ENCODE data around the gene CPT2.
"Not testable (repeated sequence)": the region's sequence is repeated elsewhere in the genome, so short reads cannot be mapped to it uniquely, and the experiment has no call there.

The CPT2 gene

GRCh38 chr1:53182716-53183094 is 13.9 kb upstream of the CPT2 start:
- no peak for DNase-seq (ENCODE audit: low read depth)

- no peak for DNase-seq (ENCODE audit: low read depth)
Measured at GRCh38 chr1:53183095-53183990, 13.3 kb upstream of the CPT2 start.

- not testable (repeated sequence) for DNase-seq (ENCODE audit: low read depth)
Measured at GRCh38 chr1:53185955-53186297, 10.7 kb upstream of the CPT2 start.

- DNase-seq (ENCODE audit: low read depth), result no peak
Measured at GRCh38 chr1:53186533-53186932, 10.1 kb upstream of the CPT2 start.

GRCh38 chr1:53187401-53187800 is 9.2 kb upstream of the CPT2 start:
- no peak for DNase-seq (ENCODE audit: low read depth)

GRCh38 chr1:53188099-53188498 is 8.5 kb upstream of the CPT2 start:
- no peak for DNase-seq (ENCODE audit: low read depth)

- no peak for DNase-seq (ENCODE audit: low read depth)
Measured at GRCh38 chr1:53189061-53189460, 7.6 kb upstream of the CPT2 start.

- DNase-seq (ENCODE audit: low read depth), result no peak
Measured at GRCh38 chr1:53190210-53190611, 6.4 kb upstream of the CPT2 start.

GRCh38 chr1:53195246-53196016 is 1.2 kb upstream of the CPT2 start:
- no peak for DNase-seq (ENCODE audit: low read depth)

GRCh38 chr1:53196017-53196484 is 573 bp upstream of the CPT2 start:
- no peak for DNase-seq (ENCODE audit: low read depth)

GRCh38 chr1:53197291-53198200 is 922 bp downstream of the CPT2 start:
- no peak for DNase-seq (ENCODE audit: low read depth)

GRCh38 chr1:53198241-53198651 is 1.6 kb downstream of the CPT2 start:
- no peak for DNase-seq (ENCODE audit: low read depth)

GRCh38 chr1:53203466-53203865 is 6.8 kb downstream of the CPT2 start:
- DNase-seq (ENCODE audit: low read depth), result no peak

- DNase-seq (ENCODE audit: low read depth), result not testable (repeated sequence)
Measured at GRCh38 chr1:53205496-53205895, 8.9 kb downstream of the CPT2 start.

- not testable (repeated sequence) for DNase-seq (ENCODE audit: low read depth)
Measured at GRCh38 chr1:53206083-53206685, 9.6 kb downstream of the CPT2 start.

GRCh38 chr1:53206735-53207379 is 10.2 kb downstream of the CPT2 start:
- no peak for DNase-seq (ENCODE audit: low read depth)

- DNase-seq (ENCODE audit: low read depth), result no peak
Measured at GRCh38 chr1:53207726-53208125, 11.1 kb downstream of the CPT2 start.

GRCh38 chr1:53210352-53210751 is 13.7 kb downstream of the CPT2 start:
- DNase-seq (ENCODE audit: low read depth), result no peak

- no peak for DNase-seq (ENCODE audit: low read depth)
Measured at GRCh38 chr1:53210954-53211353, 14.3 kb downstream of the CPT2 start.

GRCh38 chr1:53214376-53214940 is 17.8 kb downstream of the CPT2 start:
- DNase-seq (ENCODE audit: low read depth), result no peak

- no peak for DNase-seq (ENCODE audit: low read depth)
Measured at GRCh38 chr1:53218201-53218600, 21.6 kb downstream of the CPT2 start.

Measured in activated T-helper 9 cell treated with anti-CD3 and anti-CD28 coated beads, Interleukin-2, amount 50 U/mL, for 16 hours (primary cell).